ENCODE results near the gene GFOD2.
A peak's percentile ranks its signal among the peaks of the same experiment; 100 is the strongest.

The GFOD2 gene

GRCh38 chr16:67723911-67724305, 4.8 kb upstream of the GFOD2 start:
- no peak overlapping the region for H3K27ac ChIP-seq (ENCODE audit: low read depth, low read length)
- H3K4me3 ChIP-seq (ENCODE audit: low read depth in 1 of 2, low read length in 2 of 2) = no peak overlapping the region
- peaks cover 24 to 54% of the 10 kb centered on the region in 2 donors for H3K36me3 ChIP-seq (ENCODE audit: control insufficient read depth in 1 of 2, insufficient read depth in 2 of 2, low read length in 2 of 2)
- H3K9ac ChIP-seq (ENCODE audit: low read depth in 1 of 2, low read length in 2 of 2) = no peak overlapping the region
- no peaks in the 10 kb centered on the region for H3K9me3 ChIP-seq (ENCODE audit: control insufficient read depth in 1 of 2, low read length in 2 of 2)
- no peaks in the 10 kb centered on the region for H3K27me3 ChIP-seq (ENCODE audit: control insufficient read depth in 1 of 2, insufficient read depth in 2 of 2, low read length in 2 of 2)
- peaks cover 5 to 7% of the 10 kb centered on the region in 2 donors for H3K4me1 ChIP-seq (ENCODE audit: control insufficient read depth in 1 of 2, insufficient read depth in 2 of 2, low read length in 2 of 2)

GRCh38 chr16:67723151-67723910, 4.2 kb upstream of the GFOD2 start:
- Histone ChIP-seq H3K9me3 (ENCODE audit: control insufficient read depth in 1 of 2, low read length in 2 of 2) (no peaks in the 10 kb centered on the region), H3K27me3 (ENCODE audit: control insufficient read depth in 1 of 2, insufficient read depth in 2 of 2, low read length in 2 of 2) (no peaks in the 10 kb centered on the region), H3K36me3 (ENCODE audit: control insufficient read depth in 1 of 2, insufficient read depth in 2 of 2, low read length in 2 of 2) (peaks cover 18 to 48% of the 10 kb centered on the region in 2 donors), H3K4me1 (ENCODE audit: control insufficient read depth in 1 of 2, insufficient read depth in 2 of 2, low read length in 2 of 2) (peaks cover 8 to 10% of the 10 kb centered on the region in 2 donors), H3K9ac (ENCODE audit: low read depth in 1 of 2, low read length in 2 of 2) (no peak overlapping the region), H3K27ac (ENCODE audit: low read depth, low read length) (no peak overlapping the region), H3K4me3 (ENCODE audit: low read depth in 1 of 2, low read length in 2 of 2) (no peak overlapping the region)

- H3K9ac ChIP-seq (ENCODE audit: low read depth in 1 of 2, low read length in 2 of 2) = peak overlapping the region in 1 of 2 donors; percentile 69
- H3K4me3 ChIP-seq (ENCODE audit: low read depth in 1 of 2, low read length in 2 of 2) = peak overlapping the region; percentile 85 to 97
- peaks cover 36 to 38% of the 10 kb centered on the region in 2 donors for H3K4me1 ChIP-seq (ENCODE audit: control insufficient read depth in 1 of 2, insufficient read depth in 2 of 2, low read length in 2 of 2)
- no peak overlapping the region for H3K27ac ChIP-seq (ENCODE audit: low read depth, low read length)
- H3K27me3 ChIP-seq (ENCODE audit: control insufficient read depth in 1 of 2, insufficient read depth in 2 of 2, low read length in 2 of 2) = no peaks in the 10 kb centered on the region
- no peaks in the 10 kb centered on the region for H3K9me3 ChIP-seq (ENCODE audit: control insufficient read depth in 1 of 2, low read length in 2 of 2)
- peaks cover 10 to 20% of the 10 kb centered on the region in 2 donors for H3K36me3 ChIP-seq (ENCODE audit: control insufficient read depth in 1 of 2, insufficient read depth in 2 of 2, low read length in 2 of 2)
Measured at GRCh38 chr16:67720236-67720635, 1.1 kb upstream of the GFOD2 start.

DNA sequence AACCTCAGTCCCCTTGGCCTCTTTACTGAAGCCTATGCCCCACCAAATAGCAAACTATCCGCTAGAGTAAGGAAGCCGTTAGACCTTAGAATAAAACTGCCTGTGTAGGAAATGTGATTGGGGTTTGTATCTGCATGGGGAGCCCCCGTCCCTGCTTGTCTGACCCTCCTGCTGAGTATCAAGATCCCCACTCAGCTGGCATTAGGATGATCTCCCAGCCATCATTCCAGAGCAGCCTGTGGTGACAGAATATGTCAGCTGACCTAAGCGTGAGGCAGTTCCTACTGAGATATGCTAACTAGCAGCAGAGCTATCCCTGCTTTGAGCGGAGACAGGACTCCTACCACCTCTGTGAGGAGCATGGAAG, 645 bp upstream of the GFOD2 start:
- H3K27me3 ChIP-seq (ENCODE audit: control insufficient read depth in 1 of 2, insufficient read depth in 2 of 2, low read length in 2 of 2) = no peaks in the 10 kb centered on the region
- H3K9me3 ChIP-seq (ENCODE audit: control insufficient read depth in 1 of 2, low read length in 2 of 2) = no peaks in the 10 kb centered on the region
- peaks cover 38 to 39% of the 10 kb centered on the region in 2 donors for H3K4me1 ChIP-seq (ENCODE audit: control insufficient read depth in 1 of 2, insufficient read depth in 2 of 2, low read length in 2 of 2)
- peak overlapping the region; percentile 67 for H3K27ac ChIP-seq (ENCODE audit: low read depth, low read length)
- peaks cover 5 to 15% of the 10 kb centered on the region in 2 donors for H3K36me3 ChIP-seq (ENCODE audit: control insufficient read depth in 1 of 2, insufficient read depth in 2 of 2, low read length in 2 of 2)
- H3K9ac ChIP-seq (ENCODE audit: low read depth in 1 of 2, low read length in 2 of 2) = peak overlapping the region; percentile 69 to 80
- peak overlapping the region; percentile 85 to 97 for H3K4me3 ChIP-seq (ENCODE audit: low read depth in 1 of 2, low read length in 2 of 2)

- H3K36me3 ChIP-seq (ENCODE audit: control insufficient read depth in 1 of 2, insufficient read depth in 2 of 2, low read length in 2 of 2) = peaks cover 0 to 5% of the 10 kb centered on the region in 2 donors
- H3K4me3 ChIP-seq (ENCODE audit: low read depth in 1 of 2, low read length in 2 of 2) = peak overlapping the region; percentile 85 to 97
- no peak overlapping the region for H3K27ac ChIP-seq (ENCODE audit: low read depth, low read length)
- peak overlapping the region; percentile 69 to 90 for H3K9ac ChIP-seq (ENCODE audit: low read depth in 1 of 2, low read length in 2 of 2)
- peaks cover 44 to 48% of the 10 kb centered on the region in 2 donors for H3K4me1 ChIP-seq (ENCODE audit: control insufficient read depth in 1 of 2, insufficient read depth in 2 of 2, low read length in 2 of 2)
- no peaks in the 10 kb centered on the region for H3K27me3 ChIP-seq (ENCODE audit: control insufficient read depth in 1 of 2, insufficient read depth in 2 of 2, low read length in 2 of 2)
- H3K9me3 ChIP-seq (ENCODE audit: control insufficient read depth in 1 of 2, low read length in 2 of 2) = no peaks in the 10 kb centered on the region
Measured at GRCh38 chr16:67718668-67719047, 458 bp downstream of the GFOD2 start.

DNA sequence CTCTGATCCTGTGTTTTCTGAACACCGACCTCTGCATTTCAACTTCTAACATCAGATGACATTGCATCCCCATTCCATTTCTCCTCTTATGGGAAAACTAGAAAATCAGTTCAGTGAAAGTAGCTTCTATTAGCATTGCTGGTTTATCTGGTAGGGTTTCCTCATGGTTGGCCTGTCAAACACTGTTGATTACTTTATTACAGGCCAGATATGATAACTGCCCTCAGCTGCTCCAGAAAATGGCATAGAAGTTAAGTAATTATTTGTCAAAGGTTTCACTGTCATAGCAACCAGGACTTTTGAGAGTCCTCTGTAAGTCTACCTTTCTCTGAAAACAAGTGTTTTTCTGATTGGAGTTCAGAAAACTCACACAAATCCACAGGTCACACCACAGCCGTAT, 3.0 kb downstream of the GFOD2 start:
- Histone ChIP-seq H3K27me3 (ENCODE audit: control insufficient read depth in 1 of 2, insufficient read depth in 2 of 2, low read length in 2 of 2) (no peaks in the 10 kb centered on the region), H3K4me3 (ENCODE audit: low read depth in 1 of 2, low read length in 2 of 2) (peak overlapping the region; percentile 27 to 40), H3K9me3 (ENCODE audit: control insufficient read depth in 1 of 2, low read length in 2 of 2) (no peaks in the 10 kb centered on the region), H3K27ac (ENCODE audit: low read depth, low read length) (no peak overlapping the region), H3K36me3 (ENCODE audit: control insufficient read depth in 1 of 2, insufficient read depth in 2 of 2, low read length in 2 of 2) (no peaks in the 10 kb centered on the region), H3K4me1 (ENCODE audit: control insufficient read depth in 1 of 2, insufficient read depth in 2 of 2, low read length in 2 of 2) (peaks cover 44 to 50% of the 10 kb centered on the region in 2 donors), H3K9ac (ENCODE audit: low read depth in 1 of 2, low read length in 2 of 2) (no peak overlapping the region)

DNA sequence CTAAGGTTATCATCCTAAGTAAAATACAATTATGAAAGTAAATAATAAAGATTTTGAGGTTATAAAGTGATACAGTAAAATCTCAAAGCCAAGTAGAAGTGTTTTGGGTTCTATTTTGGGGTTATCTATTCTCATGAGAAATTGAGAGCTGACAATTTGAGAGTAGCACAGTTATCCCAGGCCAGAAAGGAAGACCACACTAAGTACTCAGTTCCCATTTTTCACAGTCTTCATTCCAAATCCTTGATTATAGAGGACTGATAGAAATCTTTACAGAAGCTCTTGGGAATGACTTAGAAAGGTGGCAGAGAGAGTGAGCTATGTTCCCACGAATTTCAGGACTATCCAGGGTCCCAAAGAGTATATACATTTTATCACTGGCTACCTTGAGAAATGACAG, 4.6 kb downstream of the GFOD2 start:
- Histone ChIP-seq H3K27ac (ENCODE audit: low read depth, low read length) (no peak overlapping the region), H3K4me3 (ENCODE audit: low read depth in 1 of 2, low read length in 2 of 2) (peak overlapping the region; percentile 11 to 33), H3K27me3 (ENCODE audit: control insufficient read depth in 1 of 2, insufficient read depth in 2 of 2, low read length in 2 of 2) (no peaks in the 10 kb centered on the region), H3K36me3 (ENCODE audit: control insufficient read depth in 1 of 2, insufficient read depth in 2 of 2, low read length in 2 of 2) (no peaks in the 10 kb centered on the region), H3K4me1 (ENCODE audit: control insufficient read depth in 1 of 2, insufficient read depth in 2 of 2, low read length in 2 of 2) (peaks cover 41 to 45% of the 10 kb centered on the region in 2 donors), H3K9ac (ENCODE audit: low read depth in 1 of 2, low read length in 2 of 2) (no peak overlapping the region), H3K9me3 (ENCODE audit: control insufficient read depth in 1 of 2, low read length in 2 of 2) (no peaks in the 10 kb centered on the region)

DNA sequence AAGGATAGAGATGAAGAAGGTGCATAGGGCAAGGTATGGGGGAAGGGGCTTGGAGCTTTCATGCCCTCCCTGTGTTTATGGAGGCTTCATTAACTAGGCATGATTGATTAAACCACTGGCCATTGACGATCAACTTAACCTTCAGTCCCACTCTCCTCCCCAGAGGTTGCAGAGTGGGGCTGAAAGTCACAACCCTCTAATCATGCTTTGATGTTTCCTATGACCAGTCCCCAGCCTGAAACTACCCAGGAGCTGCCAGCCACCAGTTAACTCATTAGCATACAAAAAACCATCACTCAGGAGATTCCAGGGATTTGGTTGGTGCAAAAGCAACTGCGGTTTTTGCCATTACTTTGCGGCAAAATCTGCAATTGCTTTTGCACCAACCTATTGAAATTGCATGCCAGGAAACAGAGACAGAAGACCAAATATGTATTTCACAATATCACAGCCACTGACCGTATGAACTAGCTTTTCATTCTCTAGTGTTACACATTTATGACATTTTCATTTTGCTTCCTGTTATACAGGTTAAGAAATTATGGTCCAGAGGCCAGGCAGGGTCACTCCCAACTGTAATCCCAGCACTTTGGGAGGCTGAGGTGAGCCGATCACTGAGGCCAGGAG, 5.4 kb downstream of the GFOD2 start:
- H3K4me1 ChIP-seq (ENCODE audit: control insufficient read depth in 1 of 2, insufficient read depth in 2 of 2, low read length in 2 of 2) = peaks cover 45 to 46% of the 10 kb centered on the region in 2 donors
- no peak overlapping the region for H3K9ac ChIP-seq (ENCODE audit: low read depth in 1 of 2, low read length in 2 of 2)
- H3K27me3 ChIP-seq (ENCODE audit: control insufficient read depth in 1 of 2, insufficient read depth in 2 of 2, low read length in 2 of 2) = no peaks in the 10 kb centered on the region
- H3K27ac ChIP-seq (ENCODE audit: low read depth, low read length) = no peak overlapping the region
- no peaks in the 10 kb centered on the region for H3K36me3 ChIP-seq (ENCODE audit: control insufficient read depth in 1 of 2, insufficient read depth in 2 of 2, low read length in 2 of 2)
- no peak overlapping the region for H3K4me3 ChIP-seq (ENCODE audit: low read depth in 1 of 2, low read length in 2 of 2)
- H3K9me3 ChIP-seq (ENCODE audit: control insufficient read depth in 1 of 2, low read length in 2 of 2) = no peaks in the 10 kb centered on the region

DNA sequence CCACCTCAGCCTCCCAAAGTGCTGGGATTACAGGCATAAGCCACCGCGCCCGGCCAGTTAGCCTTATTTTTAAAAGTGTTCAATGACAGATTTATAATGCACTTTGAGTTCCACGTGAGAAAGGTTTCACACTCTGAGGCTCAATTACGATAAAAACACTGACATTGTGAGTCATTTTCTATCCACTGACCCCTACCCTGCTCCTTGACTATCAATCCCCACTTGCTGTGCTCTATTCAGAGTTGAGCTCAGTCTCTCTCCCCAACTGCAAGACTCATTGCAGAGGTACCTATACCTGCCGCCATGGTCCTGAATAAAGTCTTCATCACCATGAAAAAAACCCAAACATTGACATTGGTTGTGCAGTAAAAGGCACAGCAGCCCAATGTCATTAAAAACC, 8.5 kb downstream of the GFOD2 start:
- no peak overlapping the region for H3K4me3 ChIP-seq (ENCODE audit: low read depth in 1 of 2, low read length in 2 of 2)
- no peaks in the 10 kb centered on the region for H3K36me3 ChIP-seq (ENCODE audit: control insufficient read depth in 1 of 2, insufficient read depth in 2 of 2, low read length in 2 of 2)
- no peaks in the 10 kb centered on the region for H3K27me3 ChIP-seq (ENCODE audit: control insufficient read depth in 1 of 2, insufficient read depth in 2 of 2, low read length in 2 of 2)

DNA sequence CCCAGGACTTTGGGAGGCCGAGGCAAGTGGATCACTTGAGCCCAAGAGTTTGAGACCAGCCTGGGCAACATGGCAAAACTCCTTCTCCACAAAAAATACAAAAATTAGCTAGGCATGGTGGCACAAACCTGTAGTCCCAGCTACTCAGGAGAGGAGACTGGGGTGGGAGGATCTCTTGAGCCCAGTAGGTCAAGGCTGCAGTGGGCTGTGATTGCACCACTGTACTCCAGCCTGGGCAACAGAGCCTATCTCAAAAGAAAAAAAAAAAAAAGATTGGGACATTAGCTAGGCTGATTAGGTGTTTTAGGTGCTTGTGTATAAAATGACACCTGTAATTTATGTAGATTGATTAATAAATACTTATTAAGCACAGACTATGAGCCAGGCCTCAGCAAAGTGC, 10.1 kb downstream of the GFOD2 start:
- no peak overlapping the region for H3K27ac ChIP-seq (ENCODE audit: low read depth, low read length)
- no peak overlapping the region for H3K4me3 ChIP-seq (ENCODE audit: low read depth in 1 of 2, low read length in 2 of 2)
- H3K27me3 ChIP-seq (ENCODE audit: control insufficient read depth in 1 of 2, insufficient read depth in 2 of 2, low read length in 2 of 2) = no peaks in the 10 kb centered on the region
- H3K9ac ChIP-seq (ENCODE audit: low read depth in 1 of 2, low read length in 2 of 2) = no peak overlapping the region
- H3K9me3 ChIP-seq (ENCODE audit: control insufficient read depth in 1 of 2, low read length in 2 of 2) = no peaks in the 10 kb centered on the region
- H3K4me1 ChIP-seq (ENCODE audit: control insufficient read depth in 1 of 2, insufficient read depth in 2 of 2, low read length in 2 of 2) = peaks cover 5 to 8% of the 10 kb centered on the region in 2 donors
- H3K36me3 ChIP-seq (ENCODE audit: control insufficient read depth in 1 of 2, insufficient read depth in 2 of 2, low read length in 2 of 2) = peaks cover 0 to 5% of the 10 kb centered on the region in 2 donors

More for the DNA sequence above, 8.5 kb downstream of the GFOD2 start:
- peaks cover 15 to 20% of the 10 kb centered on the region in 2 donors for H3K4me1 ChIP-seq (ENCODE audit: control insufficient read depth in 1 of 2, insufficient read depth in 2 of 2, low read length in 2 of 2)
- no peak overlapping the region for H3K9ac ChIP-seq (ENCODE audit: low read depth in 1 of 2, low read length in 2 of 2)
- H3K9me3 ChIP-seq (ENCODE audit: control insufficient read depth in 1 of 2, low read length in 2 of 2) = no peaks in the 10 kb centered on the region
- H3K27ac ChIP-seq (ENCODE audit: low read depth, low read length) = no peak overlapping the region
